Gastroesophageal sphincter (tissue), 4 donors: ENCODE measurements around the gene EIF1. TPM values are rescaled to one million over a fixed set of nuclear protein-coding genes. Genes with fewer than 3 reads are reported as not detected.

Experiments
- ATAC-seq: fragments of 150-250 bp; one replicate; pipeline ENCODE4 v1.9.1; 2016; ENCODE audit warnings: mild to moderate bottlenecking, moderate library complexity
- H3K27ac ChIP-seq, 4 donors: fragments of 200-600 bp; sonication (generic) in 3 of 4; 1 replicate in 3 of 4; 2 replicates in 1 of 4; pipeline ENCODE4 v1.5.1; 2016 to 2019
- H3K27me3 ChIP-seq: fragments of 200-600 bp; sonication (generic); one replicate; pipeline ENCODE4 v1.5.1; 2019
- H3K36me3 ChIP-seq, 2 donors: fragments of 200-600 bp; sonication (generic); one replicate each; pipeline ENCODE4 v1.5.1; 2019; ENCODE audit warnings: control low read depth in 1 of 2
- H3K4me1 ChIP-seq, 3 donors: fragments of 200-600 bp; sonication (generic); 1 replicate in 2 of 3; 2 replicates in 1 of 3; pipeline ENCODE4 v1.5.1; 2016 to 2019; ENCODE audit warnings: control low read depth in 2 of 3
- H3K4me3 ChIP-seq, 2 donors: fragments of 200-600 bp; sonication (generic); one replicate each; pipeline ENCODE4 v1.5.1; 2019; ENCODE audit warnings: mild to moderate bottlenecking in 1 of 2, moderate library complexity in 1 of 2
- H3K9me3 ChIP-seq, 3 donors: fragments of 200-600 bp; sonication (generic); one replicate each; pipeline ENCODE4 v1.5.1; 2017 to 2019; ENCODE audit warnings: control low read depth in 2 of 3
- CTCF ChIP-seq, 4 experiments: fragments of 200-600 bp in 2 of 4; fragments of 450-650 bp in 2 of 4; sonication (generic) in 1 of 4; IDR thresholded peaks; one replicate each; pipeline ENCODE4 v1.5.1; 2017 to 2019; ENCODE audit warnings: antibody characterized with exemption in 4 of 4, mild to moderate bottlenecking in 2 of 4, moderate library complexity in 2 of 4
- EP300 ChIP-seq: sonication (generic); formaldehyde crosslinking; IDR thresholded peaks from one replicate; pipeline ENCODE4 v1.6.1; 2017; ENCODE audit warnings: antibody characterized with exemption, mild to moderate bottlenecking
- POLR2A ChIP-seq, 2 donors: fragments of 450-650 bp; IDR thresholded peaks; one replicate each; pipeline ENCODE4 v1.6.1; 2017; ENCODE audit warnings: antibody characterized with exemption in 2 of 2, mild to moderate bottlenecking in 2 of 2, moderate library complexity in 1 of 2
- POLR2AphosphoS5 ChIP-seq: sonication (generic); formaldehyde crosslinking; IDR thresholded peaks from one replicate; pipeline ENCODE4 v1.6.1; 2017; ENCODE audit warnings: antibody characterized with exemption
- WGBS, 2 donors: methylation state at CpG; one replicate each; pipeline ENCODE4 v1.1.5; 2018; ENCODE audit warnings: low coverage in 1 of 2; 5-methylcytosine and 5-hydroxymethylcytosine counted together
- total RNA-seq, 4 donors: library from RNA; depleted of rRNA; stranded (reverse); fragments of >200 nt; gene quantifications; one replicate each; pipeline ENCODE4 v1.1.0, GENCODE V29; 2016

The EIF1 gene
- total RNA-seq, 4 donors from 2014 or later: 224 to 331 (median 270) TPM

DNA sequence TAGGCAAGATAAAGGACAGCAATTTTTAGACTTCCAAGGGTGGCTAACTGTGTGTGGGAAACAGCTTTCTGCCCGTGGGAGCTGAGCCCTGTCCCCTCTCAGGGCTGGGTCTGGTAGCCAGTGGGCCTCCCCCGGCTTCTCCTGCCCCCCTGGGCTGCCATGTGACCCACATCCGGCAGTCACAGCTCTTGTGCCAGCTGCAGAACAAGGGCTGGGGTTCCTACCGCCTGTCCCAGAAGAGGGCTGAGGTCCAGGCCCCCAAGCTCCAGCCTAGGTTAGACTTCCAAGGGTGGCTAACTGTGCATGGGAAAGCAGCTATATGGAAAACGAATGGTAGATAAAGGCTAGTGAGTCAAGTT is 29.6 kb downstream of the EIF1 start:
- ATAC-seq: no peak
- TF ChIP-seq POLR2A (IDR thresholded peaks at IDR 0.05) (no peak), CTCF (IDR thresholded peaks at IDR 0.05) (no peak), EP300 (no peak), POLR2AphosphoS5 (no peak)
- 43% methylated on average over 4 of the region's 5 CpGs; no CpG with 5 or more reads in 1 of the 2 donors for WGBS, 2 donors
- Histone ChIP-seq H3K36me3 (no peaks in the 10 kb centered on the region), H3K27ac (no peak overlapping the region), H3K4me3 (no peak overlapping the region), H3K27me3 (no peaks in the 10 kb centered on the region), H3K9me3 (no peaks in the 10 kb centered on the region), H3K4me1 (no peaks in the 10 kb centered on the region)

DNA sequence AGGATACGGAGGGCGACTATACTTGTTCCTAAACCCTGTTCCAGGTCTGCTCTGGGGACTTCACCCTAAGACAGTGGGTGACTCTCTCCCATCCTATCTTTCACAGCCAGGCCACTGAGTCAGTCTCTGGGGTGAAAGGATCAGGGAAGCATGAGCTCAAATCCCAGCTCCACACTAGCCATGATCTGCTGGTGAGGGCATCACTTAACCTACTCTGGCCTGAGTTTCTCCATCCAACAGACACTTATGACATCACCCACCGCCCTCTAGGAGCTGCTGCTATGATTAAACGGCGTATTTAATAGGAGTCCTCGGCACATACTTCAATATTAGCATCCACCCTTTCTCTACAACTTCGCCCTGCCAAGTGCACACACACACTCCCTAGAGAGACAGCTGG is 33.5 kb downstream of the EIF1 start:
- Histone ChIP-seq H3K36me3 (no peaks in the 10 kb centered on the region), H3K27me3 (peaks cover 5% of the 10 kb centered on the region), H3K4me1 (no peaks in the 10 kb centered on the region), H3K27ac (no peak overlapping the region), H3K4me3 (no peak overlapping the region), H3K9me3 (no peaks in the 10 kb centered on the region)
- no peak for TF ChIP-seq CTCF (IDR thresholded peaks at IDR 0.05)
- TF ChIP-seq EP300: no peak
- TF ChIP-seq POLR2AphosphoS5: no peak
- TF ChIP-seq POLR2A (IDR thresholded peaks at IDR 0.05): no peak
- ATAC-seq: no peak
- 83 to 100% methylated on average over 3 to 4 of the region's 7 CpGs for WGBS, 2 donors

DNA sequence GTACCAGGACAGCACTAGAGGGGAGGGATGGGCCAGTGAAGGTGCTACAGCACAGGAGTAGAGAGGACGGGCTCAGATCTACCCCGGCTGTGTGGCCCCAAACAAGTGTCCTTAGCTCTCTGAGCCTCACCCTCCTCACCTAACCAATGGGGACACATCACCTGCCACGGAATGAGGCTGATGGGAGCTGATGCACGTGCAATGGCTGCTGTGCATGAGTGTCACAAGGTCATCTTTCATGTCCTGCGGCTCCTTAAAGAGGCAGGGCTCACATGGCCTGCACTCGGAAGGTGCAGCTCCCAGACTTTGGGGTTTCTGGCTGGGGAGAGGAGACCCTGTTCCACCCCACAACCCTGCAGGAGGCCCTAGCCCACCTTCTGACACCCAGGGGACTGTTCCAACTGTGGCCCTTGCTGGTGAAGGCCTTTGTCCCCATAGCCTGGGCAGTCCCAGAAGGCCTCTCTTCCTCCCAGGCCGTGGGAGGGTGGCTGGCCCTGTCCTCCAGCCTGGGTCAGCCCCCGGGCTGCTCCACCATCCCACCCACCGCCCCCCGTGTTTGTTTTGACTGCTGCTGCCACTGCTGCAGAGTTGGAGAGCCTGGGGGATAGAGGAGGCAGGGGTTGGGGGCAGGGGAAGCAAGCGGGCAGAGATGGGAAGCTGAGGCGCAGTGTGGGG is 35.3 kb downstream of the EIF1 start:
- no peaks in the 10 kb centered on the region for H3K4me1 ChIP-seq
- no peak overlapping the region for H3K4me3 ChIP-seq
- no peak overlapping the region for H3K27ac ChIP-seq
- H3K27me3 ChIP-seq: peaks cover 11% of the 10 kb centered on the region
- no peaks in the 10 kb centered on the region for H3K9me3 ChIP-seq
- TF ChIP-seq POLR2A (IDR thresholded peaks at IDR 0.05): no peak
- no peak for TF ChIP-seq CTCF (IDR thresholded peaks at IDR 0.05)
- no peaks in the 10 kb centered on the region for H3K36me3 ChIP-seq
- WGBS, 2 donors: 84% methylated on average over 4 of the region's 12 CpGs; no CpG with 5 or more reads in 1 of the 2 donors
- ATAC-seq: no peak

DNA sequence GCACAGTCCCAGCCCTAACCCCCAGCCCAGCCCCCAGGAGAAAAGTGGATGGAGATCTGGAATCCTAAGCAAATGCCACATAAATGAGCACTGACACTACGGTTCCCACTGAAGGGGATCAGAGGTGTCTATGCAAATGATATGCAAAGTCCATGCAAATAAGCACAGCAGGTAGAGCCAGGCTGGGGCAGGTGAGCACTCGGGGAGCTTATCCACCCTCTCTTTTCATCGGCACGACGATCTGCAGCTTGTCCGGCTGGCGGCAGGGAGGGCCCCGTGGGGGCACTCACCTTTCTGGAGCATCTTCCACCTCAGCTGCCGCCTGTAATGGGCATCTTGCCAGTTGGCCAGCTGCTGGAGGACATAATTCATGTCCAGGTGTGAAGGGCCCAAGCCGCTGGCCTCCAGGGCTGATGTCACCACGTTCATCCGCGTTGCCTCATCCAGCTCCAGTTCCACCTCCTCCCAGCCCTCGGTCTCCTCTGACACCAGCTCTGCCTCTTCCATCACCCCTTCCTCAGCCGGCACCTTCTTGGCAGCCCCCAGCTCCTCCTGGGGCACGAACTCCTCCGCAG is 35.9 kb downstream of the EIF1 start:
- 52% methylated on average over 6 of the region's 17 CpGs; no CpG with 5 or more reads in 1 of the 2 donors for WGBS, 2 donors
- no peak overlapping the region for H3K27ac ChIP-seq
- ATAC-seq: no peak
- no peak overlapping the region for H3K4me3 ChIP-seq
- peaks cover 13% of the 10 kb centered on the region for H3K27me3 ChIP-seq
- H3K4me1 ChIP-seq: no peaks in the 10 kb centered on the region
- no peak for TF ChIP-seq EP300
- no peak for TF ChIP-seq POLR2A (IDR thresholded peaks at IDR 0.05)
- TF ChIP-seq POLR2AphosphoS5: no peak
- H3K36me3 ChIP-seq: no peaks in the 10 kb centered on the region
- H3K9me3 ChIP-seq: no peaks in the 10 kb centered on the region

DNA sequence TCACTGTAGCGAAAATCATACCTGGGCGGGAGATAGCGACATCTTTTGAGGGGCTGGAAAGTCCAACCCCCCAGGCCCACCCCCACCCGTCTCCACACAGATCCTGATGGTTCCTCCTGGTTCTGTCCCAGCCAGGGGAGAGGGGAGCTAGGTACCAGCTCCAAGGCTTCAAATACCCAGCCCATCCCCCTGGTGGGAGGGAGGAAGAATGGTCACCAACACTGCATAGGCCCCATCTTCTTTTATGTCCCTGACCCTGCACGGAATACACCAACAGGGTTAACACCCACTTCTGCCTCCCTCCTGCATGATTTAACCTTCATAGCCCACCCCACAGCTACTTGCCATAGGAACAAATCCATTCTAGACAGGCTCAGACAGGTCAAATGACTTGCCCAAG is 36.4 kb downstream of the EIF1 start:
- H3K27ac ChIP-seq: no peak overlapping the region
- no peaks in the 10 kb centered on the region for H3K36me3 ChIP-seq
- no peak for ATAC-seq
- no peaks in the 10 kb centered on the region for H3K4me1 ChIP-seq
- TF ChIP-seq POLR2AphosphoS5 (no peak), POLR2A (IDR thresholded peaks at IDR 0.05) (no peak), EP300 (no peak), CTCF (IDR thresholded peaks at IDR 0.05) (no peak)
- no peak overlapping the region for H3K4me3 ChIP-seq
- WGBS, 2 donors: 80% methylated on average over 1 to 3 of the region's 5 CpGs
- H3K27me3 ChIP-seq: peaks cover 15% of the 10 kb centered on the region
- no peaks in the 10 kb centered on the region for H3K9me3 ChIP-seq
